Measurements from ENCODE around the gene LYL1. TPM values are rescaled to one million over a fixed set of nuclear protein-coding genes. Genes with fewer than 3 reads are reported as not detected.
A peak's percentile ranks its signal among the peaks of the same experiment; 100 is the strongest.

LYL1 gene
- total and polyA plus RNA-seq, 9 of the 15 experiments (the other 6 are each of a cell fraction or from before 2014, with no cell fraction given): 1.3 to 266 (median 34.0) TPM

DNA sequence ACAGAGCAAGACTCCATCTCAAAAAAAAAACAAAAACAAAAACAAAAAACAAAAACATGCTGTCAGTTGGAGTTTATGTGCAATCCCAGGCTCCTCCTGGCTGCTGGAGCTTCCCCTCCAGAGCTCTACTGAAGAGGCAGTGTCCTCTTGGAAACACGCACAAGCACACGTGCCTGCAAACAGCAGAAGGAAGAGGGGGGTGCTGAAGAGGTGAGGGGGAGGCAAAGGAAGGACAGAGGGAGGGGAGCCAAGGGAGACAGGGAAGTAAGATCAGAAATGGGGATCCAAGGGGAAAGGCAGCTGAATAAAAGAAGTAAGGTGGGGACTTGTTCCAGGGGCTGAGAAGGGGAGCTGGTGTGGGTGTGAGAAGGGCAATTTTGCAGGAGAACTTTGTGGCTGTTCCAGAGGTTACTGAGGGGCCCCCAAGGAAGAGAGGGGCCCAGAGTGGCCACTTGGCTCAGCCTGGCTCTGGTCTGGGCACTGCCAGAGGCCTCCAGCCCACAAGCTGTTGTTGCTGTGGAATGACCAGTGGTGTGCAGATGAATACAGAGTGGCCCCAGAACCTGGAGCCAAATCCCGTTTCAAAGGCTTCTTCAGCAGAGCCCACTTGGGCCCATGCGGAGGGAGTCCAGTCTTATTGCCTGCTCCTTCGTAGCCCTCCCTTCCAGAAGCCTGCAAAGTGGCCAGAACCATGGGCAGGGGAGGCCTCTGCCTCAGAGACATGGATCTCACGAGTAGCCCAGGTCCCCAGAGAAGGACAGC, 34.4 kb downstream of the LYL1 start (continued):
- TF ChIP-seq MBD1 (CRISPR knock-in tag; IDR thresholded peaks at IDR 0.05) (no peak), KAT2B (IDR thresholded peaks at IDR 0.05; ENCODE audit: low read depth, low read length) (no peak), ELF4 (CRISPR knock-in tag; IDR thresholded peaks at IDR 0.05) (0 out of 2 replicates have a peak, but pooled peaks have one; percentile 17), TEAD2 (tag; IDR thresholded peaks at IDR 0.05) (no peak), ZNF507 (tag; conservative IDR thresholded peaks at IDR 0.05) (no peak), FOXK2 (conservative IDR thresholded peaks at IDR 0.05 in 1 of 2, IDR thresholded peaks at IDR 0.05 in 1 of 2; ENCODE audit: low read depth in 2 of 2) (peak in 1 of 2 experiments; percentile 26; a peak in 2 of 4 replicates), BHLHE40 (IDR thresholded peaks at IDR 0.05; ENCODE audit: low read length) (peak; percentile 86), DIDO1 (tag; IDR thresholded peaks at IDR 0.05; ENCODE audit: low read depth) (no peak), SLC30A9 (CRISPR knock-in tag; IDR thresholded peaks at IDR 0.05) (no peak), ZNF174 (CRISPR knock-in tag; IDR thresholded peaks at IDR 0.05) (no peak), L3MBTL2 (IDR thresholded peaks at IDR 0.05) (peak; percentile 44; the same call in 1 of the 2 replicates), KAT7 (CRISPR knock-in tag; IDR thresholded peaks at IDR 0.05; ENCODE audit: borderline replicate concordance) (0 out of 2 replicates have a peak, but pooled peaks have one; percentile 9), NBN (IDR thresholded peaks at IDR 0.05; ENCODE audit: low read depth) (no peak), ZNF584 (CRISPR knock-in tag; IDR thresholded peaks at IDR 0.05; ENCODE audit: low read depth) (no peak)
- TF ChIP-seq, protein P1, sequence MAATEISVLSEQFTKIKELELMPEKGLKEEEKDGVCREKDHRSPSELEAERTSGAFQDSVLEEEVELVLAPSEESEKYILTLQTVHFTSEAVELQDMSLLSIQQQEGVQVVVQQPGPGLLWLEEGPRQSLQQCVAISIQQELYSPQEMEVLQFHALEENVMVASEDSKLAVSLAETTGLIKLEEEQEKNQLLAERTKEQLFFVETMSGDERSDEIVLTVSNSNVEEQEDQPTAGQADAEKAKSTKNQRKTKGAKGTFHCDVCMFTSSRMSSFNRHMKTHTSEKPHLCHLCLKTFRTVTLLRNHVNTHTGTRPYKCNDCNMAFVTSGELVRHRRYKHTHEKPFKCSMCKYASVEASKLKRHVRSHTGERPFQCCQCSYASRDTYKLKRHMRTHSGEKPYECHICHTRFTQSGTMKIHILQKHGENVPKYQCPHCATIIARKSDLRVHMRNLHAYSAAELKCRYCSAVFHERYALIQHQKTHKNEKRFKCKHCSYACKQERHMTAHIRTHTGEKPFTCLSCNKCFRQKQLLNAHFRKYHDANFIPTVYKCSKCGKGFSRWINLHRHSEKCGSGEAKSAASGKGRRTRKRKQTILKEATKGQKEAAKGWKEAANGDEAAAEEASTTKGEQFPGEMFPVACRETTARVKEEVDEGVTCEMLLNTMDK (IDR thresholded peaks at IDR 0.05; ENCODE audit: borderline replicate concordance, insufficient read depth, low read depth, low read length, poor library complexity, severe bottlenecking): no peak

Measured in K562 (cell line).